Colon (tissue), 2 donors: ENCODE results near the gene SENP8.
"Not testable (repeated sequence)": the region's sequence is repeated elsewhere in the genome, so short reads cannot be mapped to it uniquely, and the experiment has no call there.

Source experiments
- FAIRE-seq: peaks from 2 replicates; lab custom pipeline; 2012; peaks lifted over from hg19 to GRCh38; lab: Jason Lieb, UNC
- donor health status: control.
- donor health status: control.

SENP8 gene

DNA sequence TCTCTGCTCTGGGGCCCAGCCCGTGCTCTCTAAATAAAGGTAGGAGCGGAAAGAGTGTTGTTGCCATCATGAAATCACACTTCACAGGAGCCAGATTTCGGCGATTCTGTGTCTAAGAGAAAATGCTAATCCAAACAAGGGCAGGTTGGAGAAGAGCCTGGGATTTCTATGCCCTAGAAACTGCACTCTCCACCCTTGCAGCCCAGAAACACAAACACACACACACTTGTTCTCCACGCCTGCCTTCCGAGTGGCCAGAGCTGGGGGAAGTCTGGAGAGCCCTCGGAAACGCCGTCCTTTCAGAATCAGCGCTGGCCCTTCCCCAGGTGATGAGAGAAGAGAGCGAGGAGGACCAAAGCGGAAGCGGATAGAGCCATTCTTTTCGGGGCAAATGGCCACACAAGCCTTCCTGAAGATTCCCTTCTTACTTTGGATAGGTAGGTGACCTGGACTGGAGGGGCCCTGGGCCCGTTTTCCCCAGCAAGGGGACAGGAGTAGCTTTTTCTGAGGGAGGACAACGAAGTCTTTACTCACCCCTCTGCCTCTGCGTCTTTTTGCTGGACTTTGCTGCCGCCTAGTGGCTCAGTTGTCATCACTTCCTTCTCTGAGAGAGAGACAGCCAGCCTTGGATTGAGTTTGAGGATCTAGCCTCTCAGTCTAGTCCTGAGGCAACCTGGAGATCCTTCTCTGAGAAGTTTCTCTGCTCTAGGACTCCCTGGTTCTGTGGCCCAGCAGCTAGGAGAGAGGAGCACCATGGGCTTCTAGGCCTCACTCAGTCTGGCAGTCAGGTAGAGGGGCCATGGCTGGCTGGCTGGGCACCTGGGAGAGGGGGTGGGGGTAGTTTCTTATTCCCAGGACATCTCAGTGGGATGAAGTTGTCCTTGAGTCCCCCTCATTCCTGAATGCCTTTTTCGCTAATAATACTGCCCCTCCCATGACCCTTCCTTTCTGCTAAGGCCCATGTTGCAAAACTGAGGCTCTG, 37.7 kb downstream of the SENP8 start:
- FAIRE-seq, result no peak

GRCh38 chr15:72156928-72157327, 38.7 kb downstream of the SENP8 start:
- no peak for FAIRE-seq

GRCh38 chr15:72160696-72161245, 42.6 kb downstream of the SENP8 start:
- no peak for FAIRE-seq

GRCh38 chr15:72161361-72162132, 43.3 kb downstream of the SENP8 start:
- no peak for FAIRE-seq

- no peak for FAIRE-seq
These were observed 44.4 kb downstream of the SENP8 start for GRCh38 chr15:72162569-72162968.

DNA sequence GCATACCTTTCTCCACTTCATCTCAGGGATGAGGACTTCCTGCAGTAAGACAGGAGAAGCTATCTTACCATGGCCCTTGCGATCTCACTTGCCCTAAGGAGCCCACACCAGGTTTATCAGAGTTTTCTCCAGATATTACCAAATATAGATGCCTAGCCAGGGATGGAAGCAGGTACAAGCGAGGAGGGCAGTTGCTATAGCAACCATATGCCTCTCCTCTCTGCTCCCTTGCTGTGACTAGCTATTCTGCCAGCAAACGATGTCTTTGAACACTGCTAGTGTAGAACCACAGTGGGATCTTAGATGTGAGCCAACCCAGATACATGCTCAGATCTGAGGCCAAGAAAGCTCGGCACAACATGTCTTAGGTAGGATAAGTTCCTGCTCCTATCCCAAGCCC, 45.5 kb downstream of the SENP8 start:
- FAIRE-seq, result no peak

- FAIRE-seq, result no peak
These were observed 48.7 kb downstream of the SENP8 start for GRCh38 chr15:72166716-72167417.

- FAIRE-seq, result no peak
These were observed 49.2 kb downstream of the SENP8 start for GRCh38 chr15:72167445-72167844.

GRCh38 chr15:72168131-72168807, 50.1 kb downstream of the SENP8 start:
- no peak for FAIRE-seq

DNA sequence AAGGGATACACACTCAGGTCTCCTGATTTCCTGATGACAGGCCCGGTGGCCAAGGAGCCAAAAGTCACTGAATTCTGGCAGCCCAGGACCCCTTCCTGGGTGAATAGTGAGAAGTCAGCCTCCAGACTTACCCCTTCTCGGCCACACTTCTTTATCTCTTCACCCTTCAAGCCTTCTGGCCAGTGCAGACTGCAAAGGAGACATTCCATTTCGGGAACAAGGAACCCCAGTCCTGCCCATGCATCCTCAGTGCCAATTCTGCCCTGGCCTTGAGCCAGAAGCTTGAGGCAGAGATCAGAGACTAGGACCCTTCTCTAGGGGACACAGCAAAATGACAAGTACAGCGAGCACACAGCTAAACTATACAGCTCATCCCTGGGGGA, 50.6 kb downstream of the SENP8 start:
- FAIRE-seq, result no peak

DNA sequence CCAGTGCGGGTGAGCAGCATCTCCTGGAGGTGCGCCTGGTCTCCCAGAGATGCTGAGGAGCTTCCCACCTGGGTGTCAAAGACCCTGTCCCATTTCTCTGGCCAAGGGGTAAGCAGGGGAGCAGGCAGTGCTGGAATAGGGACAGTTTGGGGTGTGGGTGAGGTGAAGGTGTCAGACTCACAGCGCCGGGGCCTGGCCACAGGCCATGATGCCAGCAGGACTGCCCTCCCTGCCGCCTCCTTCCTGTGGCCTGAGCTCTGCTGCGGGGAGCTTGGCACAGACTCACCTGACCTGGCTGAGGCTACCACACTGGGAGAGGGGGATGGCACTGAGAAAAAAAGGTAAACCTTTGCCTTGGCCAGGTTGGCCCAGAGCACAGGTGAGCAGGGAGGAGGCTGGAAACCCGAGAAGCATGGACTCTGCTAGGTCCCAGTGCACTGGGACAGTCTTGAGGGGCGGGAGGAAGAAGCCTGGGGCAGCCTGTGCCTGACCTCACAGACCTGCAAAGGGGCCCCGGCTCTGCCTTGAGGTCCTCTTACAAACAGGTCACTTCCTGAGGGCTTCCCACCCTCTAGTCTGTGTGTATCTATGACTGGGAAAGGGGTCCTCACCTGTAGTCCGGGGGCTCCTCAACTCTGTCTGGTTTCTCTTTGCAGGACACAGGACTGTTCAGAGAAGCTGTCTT, 51.2 kb downstream of the SENP8 start:
- no peak for FAIRE-seq

- no peak for FAIRE-seq
These were observed 51.9 kb downstream of the SENP8 start for GRCh38 chr15:72169921-72170611.

DNA sequence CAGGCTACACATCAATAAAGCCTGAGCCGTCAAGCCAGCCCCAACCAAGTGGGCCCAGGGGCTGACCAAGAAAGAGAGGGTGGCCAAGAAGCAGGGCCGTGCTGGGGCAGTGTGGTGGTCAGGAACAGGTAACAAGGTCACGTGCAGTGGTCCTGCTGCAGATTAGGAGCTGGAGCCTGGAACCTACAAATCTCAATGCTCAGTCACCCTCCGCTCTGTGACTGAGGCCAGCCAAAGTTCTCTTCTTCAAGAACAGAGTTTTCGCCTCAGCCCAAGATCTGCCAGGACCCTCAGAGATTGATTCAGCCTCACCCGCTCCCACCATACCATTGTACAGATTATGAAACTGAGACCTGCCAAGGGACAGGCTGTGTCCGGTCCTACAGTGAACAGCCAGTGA, 52.5 kb downstream of the SENP8 start:
- no peak for FAIRE-seq

DNA sequence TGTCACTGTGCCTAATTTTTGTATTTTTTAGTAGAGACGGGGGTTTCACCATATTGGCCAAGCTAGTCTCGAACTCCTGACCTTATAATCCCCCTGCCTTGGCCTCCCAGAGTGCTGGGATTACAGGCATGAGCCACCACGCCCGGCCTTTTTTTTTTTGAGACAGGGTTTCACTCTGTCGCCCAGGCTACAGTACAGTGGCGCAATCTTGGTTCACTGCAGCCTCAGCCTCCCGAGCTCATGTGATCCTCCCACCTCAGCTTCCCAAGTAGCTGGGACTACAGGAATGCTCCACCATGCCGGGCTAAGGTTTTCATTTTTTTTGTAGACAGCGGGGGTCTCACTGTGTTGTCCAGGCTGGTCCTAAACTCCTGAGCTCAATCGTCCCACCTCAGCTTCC, 53.8 kb downstream of the SENP8 start:
- FAIRE-seq, result not testable (repeated sequence)

GRCh38 chr15:72172796-72173195, 54.6 kb downstream of the SENP8 start:
- no peak for FAIRE-seq

DNA sequence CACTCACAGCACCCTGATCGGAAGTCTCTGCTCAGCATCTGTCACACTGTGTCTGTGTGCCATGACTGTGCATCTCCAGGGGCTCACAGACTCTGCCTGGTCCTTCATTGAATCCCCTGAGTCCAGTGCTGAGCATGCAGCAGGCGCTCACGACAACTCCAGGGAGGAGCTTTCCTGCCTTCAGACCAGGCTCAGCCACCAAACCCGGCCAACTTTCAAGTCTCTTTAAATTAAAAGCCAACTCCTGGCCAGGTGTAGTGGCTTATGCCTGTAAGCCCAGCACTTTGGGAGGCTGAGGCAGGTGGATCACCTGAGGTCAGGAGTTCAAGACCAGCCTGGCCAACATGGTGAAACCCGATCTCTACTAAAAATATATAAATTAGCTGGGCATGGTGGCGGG, 55.2 kb downstream of the SENP8 start:
- no peak for FAIRE-seq

GRCh38 chr15:72173864-72174550, 55.8 kb downstream of the SENP8 start:
- no peak for FAIRE-seq

- no peak for FAIRE-seq
These were observed 56.5 kb downstream of the SENP8 start for GRCh38 chr15:72174551-72175165.
